Hematopoietic multipotent progenitor cell treated with erythropoietin and hydrocortisone succinate and interleukin-3 and kit ligand, for 6 days (in vitro differentiated cells): ENCODE results near the gene RAB44.

Experiments used
- DNase-seq: peaks from one replicate; pipeline ENCODE4 v3.0.0-alpha.2; 2015

Gene RAB44

GRCh38 chr6:36754582-36755434 lies 57.2 kb downstream of the RAB44 start:
- DNase-seq: no peak

DNA sequence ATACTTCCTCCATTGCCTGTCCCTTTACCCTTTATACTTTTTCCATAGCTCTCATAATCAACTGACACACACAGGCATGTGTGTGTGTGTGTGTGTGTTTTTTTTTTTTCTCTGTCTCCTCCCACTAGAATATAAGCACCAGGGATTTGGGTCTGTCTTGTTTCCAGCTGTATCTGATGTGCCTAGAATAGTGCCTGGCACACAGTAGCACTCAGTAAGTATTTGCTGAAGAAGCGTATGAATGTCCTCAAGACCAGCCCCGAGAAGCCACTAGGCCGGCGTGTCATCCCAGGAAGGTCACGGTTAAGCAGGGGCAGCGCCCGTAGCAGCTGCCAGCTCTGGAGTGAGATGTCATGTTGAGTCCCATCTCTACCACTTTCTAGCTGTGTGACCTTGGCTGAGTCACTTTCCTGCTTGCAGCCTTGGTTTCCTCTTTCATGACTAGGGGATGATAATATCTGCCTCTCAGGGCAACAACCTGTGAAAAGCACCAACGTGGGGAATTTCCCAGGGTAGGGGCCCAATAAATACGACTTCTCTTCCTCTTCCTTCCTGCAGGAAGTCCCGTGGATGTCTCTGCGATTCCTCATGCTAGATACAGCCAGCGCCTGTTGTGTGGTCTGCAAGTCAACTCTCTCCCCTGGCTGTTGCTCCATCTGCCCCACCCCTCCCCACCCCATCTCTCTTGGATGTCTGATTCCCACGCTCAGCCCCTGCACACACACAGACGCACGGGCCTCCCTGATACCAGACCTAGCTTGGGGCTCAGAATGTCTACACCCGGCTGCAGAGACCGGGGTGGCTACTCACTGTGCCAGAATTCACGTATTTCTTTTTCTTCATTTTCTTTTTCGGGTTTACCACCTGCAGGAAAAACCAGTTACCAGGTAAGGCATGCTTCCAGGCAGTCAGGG lies 58.1 kb downstream of the RAB44 start:
- DNase-seq: peak; percentile 27

- DNase-seq: no peak
These were observed 59.2 kb downstream of the RAB44 start for GRCh38 chr6:36756786-36757185.

DNA sequence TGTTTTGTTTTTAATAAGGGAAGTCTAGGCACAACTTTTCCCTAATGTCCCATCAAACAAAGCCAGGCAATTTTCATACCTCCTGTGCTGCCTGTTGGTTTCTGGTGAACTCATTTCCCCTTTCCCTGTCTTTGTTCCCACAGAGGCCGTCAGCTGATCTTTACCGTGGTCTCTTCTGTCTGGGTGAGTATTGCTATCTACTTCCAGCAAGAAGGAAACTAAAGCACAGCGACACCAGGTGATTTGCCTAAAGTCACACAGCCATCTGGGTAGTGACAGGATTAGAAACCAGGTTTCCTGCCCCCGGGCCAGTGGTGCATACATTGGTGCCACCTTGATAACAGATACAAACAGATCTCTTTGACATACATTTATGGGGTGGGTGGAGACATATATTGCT lies 59.6 kb downstream of the RAB44 start:
- no peak for DNase-seq

DNA sequence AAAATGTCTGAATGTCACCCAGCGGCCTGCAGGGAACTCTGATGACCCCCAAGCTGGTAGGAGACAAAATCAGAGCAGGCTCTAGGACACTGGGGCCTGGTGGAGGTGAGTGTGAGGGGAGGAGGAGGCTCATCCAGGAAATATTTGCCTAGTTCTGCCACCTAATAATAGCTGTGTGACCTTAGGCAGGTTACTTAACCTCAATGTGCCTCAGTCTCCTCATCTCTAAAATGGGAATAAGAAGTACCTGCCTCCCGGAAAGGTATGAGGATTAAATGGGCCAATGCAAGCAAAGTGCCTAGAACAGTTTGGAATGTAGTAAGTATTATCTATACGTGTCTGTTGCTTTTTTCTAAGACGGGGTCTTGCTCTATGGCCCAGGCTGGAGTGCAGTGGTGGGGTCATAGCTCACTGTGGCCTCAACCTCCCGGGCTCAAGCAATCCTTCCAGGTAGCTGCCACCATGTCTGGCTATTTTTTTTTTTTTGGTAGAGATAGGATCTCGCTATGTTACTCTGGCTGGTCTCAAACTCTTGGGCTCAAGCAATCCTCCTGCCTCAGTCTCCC lies 60.4 kb downstream of the RAB44 start:
- DNase-seq: no peak

- DNase-seq: no peak
These were observed 61.0 kb downstream of the RAB44 start for GRCh38 chr6:36758516-36759147.

- peak; percentile 84 for DNase-seq
These were observed 61.6 kb downstream of the RAB44 start for GRCh38 chr6:36759148-36759759.

GRCh38 chr6:36760685-36761435 lies 63.2 kb downstream of the RAB44 start:
- no peak for DNase-seq

GRCh38 chr6:36762123-36762522 lies 64.5 kb downstream of the RAB44 start:
- DNase-seq: no peak

DNA sequence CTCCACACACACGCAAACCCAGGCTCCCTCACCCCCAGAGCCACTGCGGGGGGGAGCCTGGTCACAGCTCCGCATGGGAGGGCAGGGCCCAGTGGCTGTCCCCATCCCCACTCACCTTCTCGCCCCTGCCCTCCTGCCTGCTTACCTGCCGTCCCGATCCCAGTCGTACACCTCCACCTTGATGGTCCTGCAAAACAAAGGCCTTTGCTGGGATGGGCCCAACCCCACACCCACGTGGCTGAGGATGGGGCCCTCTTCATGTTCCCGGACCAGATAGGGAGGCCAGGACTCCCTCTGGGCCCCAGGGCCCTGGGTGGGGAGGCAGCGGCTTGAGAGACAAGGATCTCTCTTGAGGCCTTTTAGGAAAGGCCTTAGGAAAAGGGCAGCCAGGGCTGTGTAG lies 67.6 kb downstream of the RAB44 start:
- no peak for DNase-seq

GRCh38 chr6:36765594-36766398 lies 68.2 kb downstream of the RAB44 start:
- peak; percentile 95 for DNase-seq

DNA sequence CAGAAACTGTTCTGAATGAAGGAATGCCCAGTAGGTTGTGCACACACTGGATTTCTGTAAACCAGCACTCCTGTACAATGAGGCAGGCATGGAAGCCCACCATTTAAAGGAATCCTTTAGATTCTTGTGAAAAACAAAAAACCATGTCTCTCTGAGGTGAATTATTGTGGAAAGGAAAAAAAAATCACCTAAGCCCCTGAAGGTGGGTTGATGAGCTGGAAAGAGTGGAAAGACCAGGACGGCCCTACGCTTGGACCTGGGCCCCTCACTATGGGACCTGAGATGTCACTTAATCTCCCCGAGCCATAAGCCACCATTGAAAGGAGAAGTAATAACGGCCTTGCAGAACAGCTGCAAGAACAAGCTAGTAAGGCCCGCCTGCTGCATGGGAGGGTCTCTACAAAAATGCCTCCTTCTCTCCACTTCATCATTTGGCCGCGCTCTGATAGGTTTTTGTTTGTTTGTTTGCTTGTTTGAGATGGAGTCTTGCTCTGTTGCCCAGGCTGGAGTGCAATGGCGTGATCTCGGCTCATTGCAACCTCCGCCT lies 68.8 kb downstream of the RAB44 start:
- no peak for DNase-seq

GRCh38 chr6:36769183-36769675 lies 71.6 kb downstream of the RAB44 start:
- DNase-seq: peak; percentile 17

GRCh38 chr6:36769676-36770499 lies 72.3 kb downstream of the RAB44 start:
- DNase-seq: peak; percentile 39

DNA sequence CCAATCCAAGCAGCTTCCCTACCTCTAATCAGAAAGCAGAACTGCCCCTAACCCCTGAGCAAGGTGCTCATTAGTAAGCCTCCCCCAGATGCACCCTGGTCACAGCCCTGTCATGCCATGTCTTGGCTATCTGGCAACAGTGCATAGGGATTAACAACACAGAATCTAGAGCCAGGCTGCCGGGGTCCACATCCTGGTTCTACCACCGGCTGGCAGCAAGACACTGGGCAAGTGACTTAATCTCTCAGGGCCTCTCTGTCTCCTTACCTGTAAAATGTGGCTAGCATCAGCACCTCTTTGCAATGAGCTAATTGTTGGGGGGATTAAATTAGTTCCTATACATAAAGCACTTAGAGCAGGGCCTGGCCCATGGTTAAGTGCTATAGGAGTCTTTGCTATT lies 73.5 kb downstream of the RAB44 start:
- no peak for DNase-seq

- no peak for DNase-seq
These were observed 74.8 kb downstream of the RAB44 start for GRCh38 chr6:36772397-36772796.

DNA sequence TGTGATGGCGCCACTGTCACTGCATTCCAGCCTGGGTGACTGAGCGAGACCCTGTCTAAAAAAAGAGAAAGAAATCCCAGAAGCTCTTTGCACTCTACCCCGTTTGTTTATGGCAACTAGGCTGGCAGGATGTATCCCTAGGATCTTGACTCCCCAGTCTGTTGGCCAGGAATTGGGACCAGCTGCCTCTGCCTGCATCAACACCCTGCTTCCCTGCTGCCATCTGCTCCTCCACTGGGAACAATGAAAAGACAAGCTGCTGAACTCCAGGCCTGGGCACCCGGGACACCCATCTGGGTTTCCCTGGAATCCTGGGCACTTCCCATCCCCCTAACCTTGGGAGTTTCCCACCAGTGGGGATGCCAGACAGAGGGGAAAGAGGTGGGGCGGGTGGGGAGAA lies 76.7 kb downstream of the RAB44 start:
- no peak for DNase-seq

DNA sequence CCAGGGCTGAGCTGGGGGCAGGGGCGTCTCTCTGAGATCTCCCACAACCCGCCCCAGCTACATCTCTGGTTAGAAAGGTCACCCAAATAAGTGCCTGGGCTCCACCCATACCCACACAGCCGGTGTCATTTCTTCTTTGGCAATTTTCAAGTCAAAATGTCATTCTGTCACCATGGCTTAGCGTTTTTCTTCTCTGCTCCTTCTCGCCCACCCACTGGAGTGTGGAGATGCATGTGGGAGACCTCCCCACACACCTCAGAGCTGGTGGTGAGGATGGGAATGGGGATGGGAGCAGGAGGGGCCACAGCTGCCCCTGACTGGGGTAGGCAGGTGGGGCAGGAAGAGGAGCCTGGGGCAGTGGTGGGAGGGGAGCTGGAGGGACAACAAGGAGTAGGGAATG lies 78.5 kb downstream of the RAB44 start:
- DNase-seq: no peak

DNA sequence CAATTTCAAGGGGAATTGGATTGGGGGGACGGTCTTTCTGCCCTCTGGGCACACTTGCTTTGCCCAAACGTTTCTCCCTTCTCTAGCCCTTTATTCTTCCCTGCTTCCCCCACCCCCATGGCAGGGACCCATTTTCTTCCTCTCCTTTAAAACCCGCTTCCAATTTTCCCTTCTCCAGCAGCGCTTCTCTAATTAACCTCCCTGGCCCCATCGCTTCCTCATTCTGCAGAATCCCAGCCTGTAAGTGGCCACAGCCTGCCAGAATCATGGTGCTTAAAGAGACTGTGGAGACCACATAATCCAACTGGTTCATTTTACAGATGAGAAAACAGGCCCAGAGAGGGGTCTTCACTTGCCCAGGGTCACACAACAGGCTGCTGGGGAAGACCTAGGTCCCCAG lies 80.2 kb downstream of the RAB44 start:
- no peak for DNase-seq

- DNase-seq: no peak
These were observed 81.6 kb downstream of the RAB44 start for GRCh38 chr6:36779227-36779626.
